HepG2 (cell line): Measurements from ENCODE around the gene RUNX2. TPM values are rescaled to one million over a fixed set of nuclear protein-coding genes. Genes with fewer than 3 reads are reported as not detected.

Experiments
- ATAC-seq: fragments of 200-7000 bp; cut with Tn5 transposase; 3 replicates; pipeline ENCODE4 v1.9.1; 2020; ENCODE audit warnings: mild to moderate bottlenecking, moderate library complexity
- BruUV-seq: library from RNA; stranded (reverse); fragments of 400-500 nt; replicated peaks from 2 replicates; lab custom pipeline; 2021; lab: Mats Ljungman, UMichigan
- CTCF ChIA-PET: fragments of 300-600 bp; formaldehyde crosslinking; extraction: SDS; loops from one replicate; lab custom pipeline; 2021; ENCODE audit warnings: low total read pairs, inconsistent platforms, low intra/inter-chr PET ratio; lab: Yijun Ruan, JAX
- POLR2A ChIA-PET: fragments of 350-600 bp; sonication (Branson Sonifier 250); formaldehyde crosslinking; loops from one replicate; lab custom pipeline; 2020; ENCODE audit warnings: antibody characterized with exemption, inconsistent platforms; lab: Yijun Ruan, JAX
- DNase-seq: peaks from one replicate; pipeline ENCODE4 v3.0.0-alpha.2; 2015; ENCODE audit warnings: low spot score
- FAIRE-seq: peaks from 3 replicates; lab custom pipeline; 2011; peaks lifted over from hg19 to GRCh38; lab: Jason Lieb, UNC
- H2AFZ ChIP-seq: one replicate; pipeline ENCODE4 v1.6.1; 2011; ENCODE audit warnings: low read length, inconsistent platforms
- H3K27ac ChIP-seq: fragments of 300-600 bp; 3 replicates; pipeline ENCODE4 v1.8.0; 2011; ENCODE audit warnings: mixed run types, mild to moderate bottlenecking, mixed read lengths, low read length, inconsistent platforms; ENCODE audit not compliant: insufficient read depth; ENCODE audit errors: extremely low read length
- H3K27me3 ChIP-seq, 2 experiments: fragments of 200-600 bp in 1 of 2; 2 replicates in 1 of 2; 3 replicates in 1 of 2; pipeline versions ENCODE4 v1.6.0 to v1.8.0; 2011; ENCODE audit warnings: low read length in 2 of 2, mild to moderate bottlenecking in 2 of 2, moderate library complexity in 2 of 2, inconsistent platforms in 1 of 2; ENCODE audit not compliant: insufficient read depth in 2 of 2, control insufficient read depth in 1 of 2
- H3K36me3 ChIP-seq, 2 experiments: fragments of 200-600 bp in 1 of 2; replicated peaks in 1 of 2; 2 replicates in 1 of 2; 3 replicates in 1 of 2; pipeline versions ENCODE4 v1.5.1 to v1.8.0; 2011; ENCODE audit warnings: low read length in 2 of 2, inconsistent platforms in 1 of 2; ENCODE audit not compliant: insufficient read depth in 2 of 2, control insufficient read depth in 1 of 2
- H3K4me1 ChIP-seq: 2 replicates; pipeline ENCODE4 v1.5.1; 2012; ENCODE audit warnings: low read length, inconsistent platforms; ENCODE audit not compliant: insufficient read depth
- H3K4me2 ChIP-seq: 2 replicates; pipeline ENCODE4 v1.6.0; 2011; ENCODE audit warnings: low read depth, low read length, inconsistent platforms
- H3K4me3 ChIP-seq, 3 experiments: fragments of 200-600 bp in 1 of 3; sonication (generic), shearing (Covaris generic) in 1 of 3; replicated peaks in 1 of 3; 2 replicates each; pipeline ENCODE4 v1.5.1; 2011 to 2016; ENCODE audit warnings: low read length in 3 of 3, inconsistent platforms in 2 of 3, low read depth in 2 of 3, mild to moderate bottlenecking in 2 of 3, control low read depth in 1 of 3, mixed read lengths in 1 of 3; ENCODE audit not compliant: insufficient read depth in 1 of 3
- H3K79me2 ChIP-seq: one replicate; pipeline ENCODE4 v1.6.1; 2011; ENCODE audit warnings: low read length, inconsistent platforms; ENCODE audit not compliant: insufficient read depth
- H3K9ac ChIP-seq: 2 replicates; pipeline ENCODE4 v1.6.0; 2011; ENCODE audit warnings: mild to moderate bottlenecking, low read depth, low read length, inconsistent platforms; ENCODE audit not compliant: insufficient read depth
- H3K9me3 ChIP-seq: 2 replicates; pipeline ENCODE4 v1.5.1; 2012; ENCODE audit warnings: mild to moderate bottlenecking, low read length
- H4K20me1 ChIP-seq: 2 replicates; pipeline ENCODE4 v1.6.0; 2011; ENCODE audit warnings: inconsistent platforms, mild to moderate bottlenecking, low read length, moderate library complexity; ENCODE audit not compliant: insufficient read depth
- ARID4A ChIP-seq: sonication (generic); formaldehyde crosslinking; IDR thresholded peaks from 2 replicates; pipeline ENCODE4 v1.5.0; 2020; ENCODE audit warnings: mild to moderate bottlenecking, missing genetic modification reagents, borderline replicate concordance
- ARNT2 ChIP-seq: sonication (generic); formaldehyde crosslinking; IDR thresholded peaks from 2 replicates; pipeline ENCODE4 v1.8.0; 2022; ENCODE audit warnings: mild to moderate bottlenecking, low read depth, missing genetic modification reagents, moderate library complexity
- BORCS8-MEF2B ChIP-seq: sonication (generic); formaldehyde crosslinking; IDR thresholded peaks from 2 replicates; pipeline ENCODE4 v1.8.0; 2022; ENCODE audit warnings: mild to moderate bottlenecking, missing genetic modification reagents
- FOXC1 ChIP-seq: sonication (generic); formaldehyde crosslinking; IDR thresholded peaks from 2 replicates; pipeline ENCODE4 v1.8.0; 2022; ENCODE audit warnings: mild to moderate bottlenecking, missing genetic modification reagents, borderline replicate concordance
- HNF4G ChIP-seq, 2 experiments: sonication (generic) in 1 of 2; formaldehyde crosslinking in 1 of 2; IDR thresholded peaks; 2 replicates each; pipeline versions ENCODE4 v1.4.0 to v1.6.1; 2011 to 2020; ENCODE audit warnings: borderline replicate concordance in 2 of 2, low read depth in 2 of 2, mild to moderate bottlenecking in 2 of 2, low read length in 1 of 2, missing genetic modification reagents in 1 of 2, moderate library complexity in 1 of 2
- ISX ChIP-seq: sonication (generic); formaldehyde crosslinking; conservative IDR thresholded peaks from 2 replicates; pipeline ENCODE4 v1.5.0; 2020; ENCODE audit warnings: missing genetic modification reagents
- LBX2 ChIP-seq: sonication (generic); formaldehyde crosslinking; IDR thresholded peaks from 2 replicates; pipeline ENCODE4 v1.5.0; 2020; ENCODE audit warnings: missing genetic modification reagents, mild to moderate bottlenecking, borderline replicate concordance
- MATR3 ChIP-seq: sonication (generic); formaldehyde crosslinking; IDR thresholded peaks from 2 replicates; pipeline ENCODE4 v1.4.0; 2020; ENCODE audit warnings: missing genetic modification reagents
- MED13 ChIP-seq: sonication (generic); formaldehyde crosslinking; IDR thresholded peaks from 2 replicates; pipeline ENCODE4 v1.5.0; 2020; ENCODE audit warnings: missing genetic modification reagents
- MYNN ChIP-seq: sonication (generic); formaldehyde crosslinking; IDR thresholded peaks from 2 replicates; pipeline ENCODE4 v1.4.0; 2020; ENCODE audit warnings: mild to moderate bottlenecking, low read depth, missing genetic modification reagents
- SP5 ChIP-seq: IDR thresholded peaks from 2 replicates; pipeline ENCODE4 v1.6.1; 2016; ENCODE audit warnings: low read depth, borderline replicate concordance
- TCF7 ChIP-seq: sonication (generic); IDR thresholded peaks from 2 replicates; pipeline ENCODE4 v1.6.1; 2016; ENCODE audit warnings: antibody characterized with exemption, low read depth
- U2AF2 ChIP-seq: fragments of 200-400 bp; formaldehyde crosslinking; IDR thresholded peaks from 2 replicates; pipeline ENCODE4 v1.6.1; 2017; ENCODE audit warnings: low read depth, mild to moderate bottlenecking, low read length
- ZNF225 ChIP-seq: sonication (generic); formaldehyde crosslinking; IDR thresholded peaks from 2 replicates; pipeline ENCODE4 v1.4.0; 2020; ENCODE audit warnings: mild to moderate bottlenecking, missing genetic modification reagents
- WGBS: methylation state at CpG from one replicate; pipeline ENCODE4 v1.1.6; 2017; ENCODE audit warnings: low lambda C conversion rate; 5-methylcytosine and 5-hydroxymethylcytosine counted together
- in situ Hi-C: cut with HindIII; loops from 2 replicates; pipeline ENCODE4 v1.10.0; 2017; ENCODE audit warnings: low pct_unique_long_range_greater_than_20kb; ENCODE audit not compliant: extremely low pct_ligation_motif_present
- intact Hi-C: fragments of 100-400 bp; cut with micrococcal nuclease; formaldehyde crosslinking; loops from one replicate; pipeline ENCODE4 v1.10.0; 2022; ENCODE audit not compliant: unreplicated experiment
- polyA plus RNA-seq, 8 experiments: library from polyadenylated mRNA; depleted of rRNA in 3 of 8; stranded (reverse) in 7 of 8; unstranded in 1 of 8; fragments of >200 nt; fragmentation: Illumina TruSeq in 4 of 8; extraction: Trizol in 4 of 8; gene quantifications; 2 replicates each; pipeline versions ENCODE4 v1.2.1 to v1.2.3, GENCODE V29; 2011 to 2016; ENCODE audit warnings: low read depth in 4 of 8, missing spikeins in 1 of 8, mixed read lengths in 1 of 8; ENCODE audit not compliant: insufficient read depth in 1 of 8
- total RNA-seq, 5 experiments: library from RNA; depleted of rRNA; stranded (reverse); fragments of >200 nt; fragmentation: Illumina TruSeq; extraction: Trizol; gene quantifications; 2 replicates each; pipeline ENCODE4 v1.2.3, GENCODE V29; 2016; ENCODE audit warnings: low read depth in 1 of 5

The RUNX2 gene
- total and polyA plus RNA-seq, 2 of the 13 experiments (the other 11 are each of a cell fraction or from before 2014, with no cell fraction given), result not detected

DNA sequence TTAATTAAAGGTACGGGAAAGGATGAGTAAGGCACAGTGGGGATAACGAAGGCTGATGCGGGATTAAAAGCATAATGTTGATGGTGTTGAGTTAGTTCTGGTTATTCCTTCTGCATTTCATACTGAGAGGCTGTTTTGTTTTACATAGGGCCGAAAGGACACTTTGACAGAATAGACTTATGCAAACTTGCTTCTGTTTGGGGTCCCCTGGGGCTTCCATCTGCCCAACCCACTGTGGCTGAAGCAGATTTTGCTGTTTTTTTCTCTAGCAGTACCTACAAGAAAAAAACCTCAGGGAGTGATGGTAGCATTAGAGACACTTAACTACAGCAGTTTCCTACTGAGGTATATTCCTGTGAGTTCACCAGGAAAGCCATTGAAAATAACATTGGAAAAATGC lies 185.7 kb downstream of the RUNX2 start:
- no peaks in the 10 kb centered on the region for H3K36me3 ChIP-seq
- 62% methylated on average over 4 of the region's 4 CpGs for WGBS
- ATAC-seq (no peak), FAIRE-seq (no peak), DNase-seq (no peak)
- no peak overlapping the region for H3K27ac ChIP-seq
- H2AFZ ChIP-seq, result no peak overlapping the region
- no peaks in the 10 kb centered on the region for H4K20me1 ChIP-seq
- no TSS peak for BruUV-seq
- H3K9me3 ChIP-seq, result no peaks in the 10 kb centered on the region
- no peak overlapping the region for H3K4me2 ChIP-seq
- intact Hi-C loops, result no loop called here
- TF ChIP-seq ARID4A (CRISPR knock-in tag), result no peak
- no peak for TF ChIP-seq ZNF225
- TF ChIP-seq BORCS8-MEF2B (CRISPR knock-in tag), result no peak
- no peak for TF ChIP-seq SP5
- TF ChIP-seq MED13 (CRISPR knock-in tag), result no peak
- no peak for TF ChIP-seq ARNT2 (CRISPR knock-in tag)
- TF ChIP-seq ISX (CRISPR knock-in tag), result no peak
- TF ChIP-seq MYNN (CRISPR knock-in tag), result no peak
- TF ChIP-seq LBX2 (CRISPR knock-in tag), result no peak
- no peak for TF ChIP-seq TCF7
- TF ChIP-seq HNF4G (IDR thresholded peaks at IDR 0.05; ENCODE audit: borderline replicate concordance, low read depth, low read length), result no peak
- no peak for TF ChIP-seq HNF4G (CRISPR knock-in tag; IDR thresholded peaks at IDR 0.05; ENCODE audit: borderline replicate concordance, low read depth)
- no peak for TF ChIP-seq U2AF2
- no peak for TF ChIP-seq FOXC1 (CRISPR knock-in tag)
- TF ChIP-seq MATR3 (CRISPR knock-in tag), result no peak
- POLR2A ChIA-PET, result no interaction called here
- H3K27me3 ChIP-seq, result 0 out of 5 replicates have a peak, but pooled peaks cover 0 to 2% of the 10 kb centered on the region in 2 experiments
- no peak overlapping the region for H3K9ac ChIP-seq
- in situ Hi-C loops, result no loop called here
- H3K4me3 ChIP-seq, result no peak overlapping the region
- no peaks in the 10 kb centered on the region for H3K4me1 ChIP-seq
- CTCF ChIA-PET, result no interaction called here
- no peaks in the 10 kb centered on the region for H3K79me2 ChIP-seq
